OCI-LY1 (cell line): ENCODE measurements around the gene ZBTB20.

Experiments
- H2AFZ ChIP-seq: fragments of 200-600 bp; sonication (generic), shearing (Covaris generic); 2 replicates; pipeline ENCODE4 v1.6.0; 2014; ENCODE audit warnings: antibody characterized with exemption, mild to moderate bottlenecking, low read length
- H3F3A ChIP-seq: fragments of 200-600 bp; sonication (generic), shearing (Covaris generic); 2 replicates; pipeline ENCODE4 v1.6.0; 2014; ENCODE audit warnings: mild to moderate bottlenecking, antibody characterized with exemption, low read length, moderate library complexity; ENCODE audit not compliant: insufficient read depth
- H3K27ac ChIP-seq: fragments of 200-600 bp; sonication (generic); 2 replicates; pipeline ENCODE4 v1.5.1; 2014; ENCODE audit warnings: low read length, mixed run types, mild to moderate bottlenecking, low read depth; ENCODE audit not compliant: poor library complexity, severe bottlenecking
- H3K27me3 ChIP-seq: fragments of 200-600 bp; sonication (generic); 2 replicates; pipeline ENCODE4 v1.6.0; 2014; ENCODE audit warnings: antibody characterized with exemption, mild to moderate bottlenecking, low read length, moderate library complexity; ENCODE audit not compliant: insufficient read depth
- H3K36me3 ChIP-seq: fragments of 200-600 bp; sonication (generic); 2 replicates; pipeline ENCODE4 v1.6.1; 2014; ENCODE audit warnings: mild to moderate bottlenecking, antibody characterized with exemption, low read length, moderate library complexity, mixed read lengths; ENCODE audit not compliant: insufficient read depth
- H3K4me1 ChIP-seq: fragments of 200-600 bp; sonication (generic); 2 replicates; pipeline ENCODE4 v1.5.1; 2014; ENCODE audit warnings: mild to moderate bottlenecking, low read length, moderate library complexity; ENCODE audit not compliant: insufficient read depth, severe bottlenecking
- H3K4me2 ChIP-seq: fragments of 200-600 bp; sonication (generic), shearing (Covaris generic); 2 replicates; pipeline ENCODE4 v1.6.1; 2014; ENCODE audit warnings: low read length
- H3K4me3 ChIP-seq: fragments of 200-600 bp; sonication (generic); 2 replicates; pipeline ENCODE4 v1.5.1; 2014; ENCODE audit warnings: low read length, low read depth, mild to moderate bottlenecking, mixed read lengths; ENCODE audit not compliant: poor library complexity, severe bottlenecking
- H3K79me2 ChIP-seq: fragments of 200-600 bp; shearing (Covaris generic); 2 replicates; pipeline ENCODE4 v1.6.1; 2016; ENCODE audit warnings: mixed run types, low read length, mixed read lengths; ENCODE audit not compliant: insufficient read depth
- H3K9ac ChIP-seq: fragments of 200-600 bp; sonication (generic), shearing (Covaris generic); 2 replicates; pipeline ENCODE4 v1.6.1; 2014; ENCODE audit warnings: mild to moderate bottlenecking, low read length, mixed read lengths
- H3K9me2 ChIP-seq: fragments of 200-600 bp; sonication (generic), shearing (Covaris generic); 2 replicates; pipeline ENCODE4 v1.6.1; 2014; ENCODE audit warnings: low read depth, mild to moderate bottlenecking, low read length, mixed read lengths
- H3K9me3 ChIP-seq: fragments of 200-600 bp; shearing (Covaris generic); 2 replicates; pipeline ENCODE4 v1.6.1; 2014; ENCODE audit warnings: low read length, mixed read lengths
- H4K20me1 ChIP-seq: fragments of 200-600 bp; sonication (generic), shearing (Covaris generic); 2 replicates; pipeline ENCODE4 v1.6.0; 2016; ENCODE audit warnings: mild to moderate bottlenecking, low read length; ENCODE audit not compliant: insufficient read depth
- EZH2 ChIP-seq: fragments of 200-600 bp; sonication (generic), shearing (Covaris generic); IDR thresholded peaks from 2 replicates; pipeline ENCODE4 v1.8.0; 2017; ENCODE audit warnings: borderline replicate concordance, mixed run types, mild to moderate bottlenecking, antibody characterized with exemption, low read length, moderate library complexity, mixed read lengths
- TF ChIP-seq, protein P1 (sequence below): fragments of 200-600 bp; sonication (generic), shearing (Covaris generic); IDR thresholded peaks from 2 replicates; pipeline ENCODE4 v1.5.1; 2017; ENCODE audit warnings: mild to moderate bottlenecking, antibody characterized with exemption, low read length, moderate library complexity, mixed read lengths

Gene ZBTB20

DNA sequence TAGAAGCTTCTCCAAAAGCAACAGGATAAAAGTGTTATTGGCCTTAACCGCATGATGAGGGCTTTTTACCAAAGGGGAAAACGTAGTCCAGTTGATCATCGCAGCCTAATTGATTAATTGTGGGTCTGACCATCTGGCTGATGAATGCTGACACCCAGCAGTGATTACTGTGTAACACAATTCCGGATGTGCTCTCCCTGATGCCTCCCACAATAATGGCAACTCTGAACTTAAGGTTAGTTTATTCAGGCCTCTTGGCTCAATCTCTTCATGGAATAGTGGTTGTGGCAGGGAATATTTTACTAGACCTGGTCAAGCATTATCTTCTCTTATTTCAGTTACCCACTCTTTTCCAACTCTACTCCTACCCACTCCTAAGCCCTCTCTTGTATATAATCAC, 520.3 kb downstream of the ZBTB20 start:
- H3K4me2 ChIP-seq = no peak overlapping the region
- no peak overlapping the region for H3K4me3 ChIP-seq
- H3K9ac ChIP-seq = no peak overlapping the region
- H3K9me3 ChIP-seq = no peaks in the 10 kb centered on the region
- no peaks in the 10 kb centered on the region for H3K9me2 ChIP-seq
- no peaks in the 10 kb centered on the region for H3K79me2 ChIP-seq
- no peaks in the 10 kb centered on the region for H4K20me1 ChIP-seq
- no peaks in the 10 kb centered on the region for H3F3A ChIP-seq
- TF ChIP-seq, protein P1, sequence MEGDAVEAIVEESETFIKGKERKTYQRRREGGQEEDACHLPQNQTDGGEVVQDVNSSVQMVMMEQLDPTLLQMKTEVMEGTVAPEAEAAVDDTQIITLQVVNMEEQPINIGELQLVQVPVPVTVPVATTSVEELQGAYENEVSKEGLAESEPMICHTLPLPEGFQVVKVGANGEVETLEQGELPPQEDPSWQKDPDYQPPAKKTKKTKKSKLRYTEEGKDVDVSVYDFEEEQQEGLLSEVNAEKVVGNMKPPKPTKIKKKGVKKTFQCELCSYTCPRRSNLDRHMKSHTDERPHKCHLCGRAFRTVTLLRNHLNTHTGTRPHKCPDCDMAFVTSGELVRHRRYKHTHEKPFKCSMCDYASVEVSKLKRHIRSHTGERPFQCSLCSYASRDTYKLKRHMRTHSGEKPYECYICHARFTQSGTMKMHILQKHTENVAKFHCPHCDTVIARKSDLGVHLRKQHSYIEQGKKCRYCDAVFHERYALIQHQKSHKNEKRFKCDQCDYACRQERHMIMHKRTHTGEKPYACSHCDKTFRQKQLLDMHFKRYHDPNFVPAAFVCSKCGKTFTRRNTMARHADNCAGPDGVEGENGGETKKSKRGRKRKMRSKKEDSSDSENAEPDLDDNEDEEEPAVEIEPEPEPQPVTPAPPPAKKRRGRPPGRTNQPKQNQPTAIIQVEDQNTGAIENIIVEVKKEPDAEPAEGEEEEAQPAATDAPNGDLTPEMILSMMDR = no peak
- TF ChIP-seq EZH2 = no peak
- H3K27ac ChIP-seq = no peak overlapping the region
- no peaks in the 10 kb centered on the region for H3K4me1 ChIP-seq
- H3K36me3 ChIP-seq = no peaks in the 10 kb centered on the region
- H2AFZ ChIP-seq = no peak overlapping the region
- H3K27me3 ChIP-seq = no peaks in the 10 kb centered on the region

DNA sequence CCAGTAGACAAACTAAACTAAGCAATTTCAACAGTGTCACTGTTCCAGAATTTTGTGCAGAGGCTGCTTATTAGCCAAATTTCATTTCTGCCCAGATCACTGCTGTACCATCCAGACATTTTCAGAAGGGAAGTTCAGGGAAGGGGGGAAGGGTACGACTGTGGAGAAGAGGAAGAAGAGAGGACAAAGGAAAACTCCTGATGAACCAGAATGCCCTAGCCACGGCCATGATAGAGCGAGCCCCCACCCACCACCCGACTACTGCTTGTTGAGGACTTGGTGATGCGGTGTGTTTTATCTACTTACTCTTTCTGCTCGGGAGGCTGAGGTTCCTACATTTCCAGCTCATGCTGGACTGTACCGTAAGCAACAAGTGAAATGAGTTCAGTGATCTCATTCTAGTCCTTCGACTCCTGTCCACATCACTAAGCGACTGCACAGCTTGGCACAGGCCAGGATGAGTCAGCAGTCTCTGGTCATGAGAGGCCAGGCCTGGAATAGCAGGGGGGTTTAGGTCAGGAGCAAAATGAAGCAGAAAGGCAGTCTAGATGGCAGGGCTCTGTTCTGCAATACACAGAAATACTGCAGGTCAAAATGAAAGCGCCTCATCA, 522.4 kb downstream of the ZBTB20 start:
- no peaks in the 10 kb centered on the region for H3K79me2 ChIP-seq
- H3K4me2 ChIP-seq = no peak overlapping the region
- no peaks in the 10 kb centered on the region for H3F3A ChIP-seq
- no peak overlapping the region for H3K4me3 ChIP-seq
- no peaks in the 10 kb centered on the region for H4K20me1 ChIP-seq
- H3K27me3 ChIP-seq = no peaks in the 10 kb centered on the region
- no peak for TF ChIP-seq EZH2
- TF ChIP-seq, protein P1 = no peak
- H3K9me2 ChIP-seq = no peaks in the 10 kb centered on the region
- no peak overlapping the region for H2AFZ ChIP-seq
- no peaks in the 10 kb centered on the region for H3K4me1 ChIP-seq
- no peak overlapping the region for H3K27ac ChIP-seq
- H3K9ac ChIP-seq = no peak overlapping the region
- no peaks in the 10 kb centered on the region for H3K36me3 ChIP-seq
- H3K9me3 ChIP-seq = no peaks in the 10 kb centered on the region

DNA sequence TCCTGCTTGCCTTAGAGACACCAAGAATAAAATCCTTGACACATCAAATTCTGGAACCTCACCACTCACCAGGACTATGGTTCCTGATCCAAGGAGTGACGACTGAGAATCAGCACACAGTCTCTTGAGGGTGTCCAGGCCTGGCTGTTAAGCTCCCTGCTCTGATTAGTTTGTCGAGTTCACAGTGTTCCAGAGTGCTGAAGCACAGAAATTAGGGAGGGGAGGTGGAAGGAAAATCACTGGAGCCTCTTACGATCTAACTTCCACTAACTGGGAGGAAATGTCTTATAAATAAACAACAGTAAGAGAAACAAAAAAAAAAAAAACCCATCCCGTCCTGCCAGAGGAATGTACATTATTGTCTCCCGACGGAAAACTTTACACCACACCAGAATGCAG, 523.0 kb downstream of the ZBTB20 start:
- no peaks in the 10 kb centered on the region for H3K9me3 ChIP-seq
- H2AFZ ChIP-seq = no peak overlapping the region
- H3K4me2 ChIP-seq = no peak overlapping the region
- H3K79me2 ChIP-seq = no peaks in the 10 kb centered on the region
- no peak overlapping the region for H3K4me3 ChIP-seq
- TF ChIP-seq, protein P1 = no peak
- TF ChIP-seq EZH2 = no peak
- no peaks in the 10 kb centered on the region for H3F3A ChIP-seq
- H3K9me2 ChIP-seq = no peaks in the 10 kb centered on the region
- no peaks in the 10 kb centered on the region for H3K4me1 ChIP-seq
- H3K27me3 ChIP-seq = no peaks in the 10 kb centered on the region
- no peak overlapping the region for H3K27ac ChIP-seq
- no peak overlapping the region for H3K9ac ChIP-seq
- H4K20me1 ChIP-seq = no peaks in the 10 kb centered on the region
- no peaks in the 10 kb centered on the region for H3K36me3 ChIP-seq
